Tibial nerve (tissue), 4 donors: ENCODE results near the gene NFIB. TPM values are rescaled to one million over a fixed set of nuclear protein-coding genes. Genes with fewer than 3 reads are reported as not detected.

Experiments used
- DNase-seq, 2 donors: peaks; one replicate each; pipeline ENCODE4 v3.0.0-alpha.2; 2019; ENCODE audit warnings: low spot score in 2 of 2
- H3K27ac ChIP-seq, 4 donors: fragments of 200-600 bp; sonication (generic) in 3 of 4; one replicate each; pipeline ENCODE4 v1.5.1; 2017 to 2019; ENCODE audit warnings: mild to moderate bottlenecking in 1 of 4
- H3K27me3 ChIP-seq, 2 donors: fragments of 200-600 bp; sonication (generic) in 1 of 2; one replicate each; pipeline versions ENCODE4 v1.5.1 to v1.6.0; 2017 to 2019
- H3K36me3 ChIP-seq, 3 donors: fragments of 200-600 bp; sonication (generic); one replicate each; pipeline ENCODE4 v1.5.1; 2018 to 2019
- H3K4me1 ChIP-seq, 4 donors: fragments of 200-600 bp; sonication (generic) in 3 of 4; one replicate each; pipeline ENCODE4 v1.5.1; 2017 to 2019
- H3K4me3 ChIP-seq, 4 donors: fragments of 200-600 bp; sonication (generic) in 3 of 4; one replicate each; pipeline ENCODE4 v1.5.1; 2017 to 2019; ENCODE audit warnings: mild to moderate bottlenecking in 1 of 4, moderate library complexity in 1 of 4
- H3K9me3 ChIP-seq, 4 donors: fragments of 200-600 bp; sonication (generic) in 3 of 4; one replicate each; pipeline ENCODE4 v1.5.1; 2017 to 2019
- EP300 ChIP-seq, 2 donors: sonication (generic); formaldehyde crosslinking; IDR thresholded peaks; one replicate each; pipeline ENCODE4 v1.6.1; 2017; ENCODE audit warnings: antibody characterized with exemption in 2 of 2, mild to moderate bottlenecking in 1 of 2
- POLR2A ChIP-seq, 2 donors: fragments of 450-650 bp; IDR thresholded peaks; one replicate each; pipeline ENCODE4 v1.6.1; 2017; ENCODE audit warnings: antibody characterized with exemption in 2 of 2, mild to moderate bottlenecking in 2 of 2, moderate library complexity in 2 of 2
- WGBS, 2 donors: methylation state at CpG; one replicate each; pipeline ENCODE4 v1.1.5; 2018; 5-methylcytosine and 5-hydroxymethylcytosine counted together
- total RNA-seq, 4 donors: library from RNA; depleted of rRNA; stranded (reverse); fragments of >200 nt; gene quantifications; one replicate each; pipeline ENCODE4 v1.1.0, GENCODE V29; 2016
- TF ChIP-seq, protein P1 (sequence below), 5 experiments: fragments of 200-600 bp in 3 of 5; fragments of 450-650 bp in 2 of 5; sonication (generic) in 3 of 5; IDR thresholded peaks; one replicate each; pipeline ENCODE4 v1.5.1; 2016 to 2019; ENCODE audit warnings: antibody characterized with exemption in 5 of 5, mild to moderate bottlenecking in 3 of 5, moderate library complexity in 2 of 5

NFIB gene
- total RNA-seq, 4 donors from 2014 or later: 52.1 to 125 (median 78.1) TPM

DNA sequence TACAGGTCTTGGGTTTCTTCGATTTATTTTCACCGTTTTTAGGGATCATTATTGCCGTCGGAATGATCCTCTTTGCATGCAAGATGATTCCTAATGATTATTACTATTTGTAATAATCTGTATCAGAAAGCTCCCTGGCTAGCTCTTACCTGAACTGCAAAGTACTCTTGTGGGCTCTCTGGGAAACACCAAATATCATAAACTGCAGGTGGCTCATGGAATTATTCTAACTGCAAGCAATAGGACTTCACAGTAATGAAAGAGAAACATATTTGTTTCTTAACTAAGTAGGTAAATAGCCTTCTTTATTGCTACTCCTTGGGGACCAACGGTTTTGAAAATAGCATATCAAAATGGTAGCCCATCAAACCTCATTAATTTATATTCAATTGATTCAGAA is 219.4 kb downstream of the NFIB start:
- H3K36me3 ChIP-seq: no peaks in the 10 kb centered on the region
- no peak for TF ChIP-seq POLR2A (IDR thresholded peaks at IDR 0.05)
- TF ChIP-seq, protein P1, sequence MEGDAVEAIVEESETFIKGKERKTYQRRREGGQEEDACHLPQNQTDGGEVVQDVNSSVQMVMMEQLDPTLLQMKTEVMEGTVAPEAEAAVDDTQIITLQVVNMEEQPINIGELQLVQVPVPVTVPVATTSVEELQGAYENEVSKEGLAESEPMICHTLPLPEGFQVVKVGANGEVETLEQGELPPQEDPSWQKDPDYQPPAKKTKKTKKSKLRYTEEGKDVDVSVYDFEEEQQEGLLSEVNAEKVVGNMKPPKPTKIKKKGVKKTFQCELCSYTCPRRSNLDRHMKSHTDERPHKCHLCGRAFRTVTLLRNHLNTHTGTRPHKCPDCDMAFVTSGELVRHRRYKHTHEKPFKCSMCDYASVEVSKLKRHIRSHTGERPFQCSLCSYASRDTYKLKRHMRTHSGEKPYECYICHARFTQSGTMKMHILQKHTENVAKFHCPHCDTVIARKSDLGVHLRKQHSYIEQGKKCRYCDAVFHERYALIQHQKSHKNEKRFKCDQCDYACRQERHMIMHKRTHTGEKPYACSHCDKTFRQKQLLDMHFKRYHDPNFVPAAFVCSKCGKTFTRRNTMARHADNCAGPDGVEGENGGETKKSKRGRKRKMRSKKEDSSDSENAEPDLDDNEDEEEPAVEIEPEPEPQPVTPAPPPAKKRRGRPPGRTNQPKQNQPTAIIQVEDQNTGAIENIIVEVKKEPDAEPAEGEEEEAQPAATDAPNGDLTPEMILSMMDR (IDR thresholded peaks at IDR 0.05): no peak
- TF ChIP-seq EP300 (IDR thresholded peaks at IDR 0.05): no peak
- H3K4me3 ChIP-seq: no peak overlapping the region
- 93 to 94% methylated on average over 5 of the region's 5 CpGs for WGBS, 2 donors
- no peak for DNase-seq
- no peaks in the 10 kb centered on the region for H3K9me3 ChIP-seq
- H3K27ac ChIP-seq: no peak overlapping the region
- H3K27me3 ChIP-seq: no peaks in the 10 kb centered on the region
- H3K4me1 ChIP-seq: peaks cover 0 to 41% (median 9%) of the 10 kb centered on the region in 4 donors

DNA sequence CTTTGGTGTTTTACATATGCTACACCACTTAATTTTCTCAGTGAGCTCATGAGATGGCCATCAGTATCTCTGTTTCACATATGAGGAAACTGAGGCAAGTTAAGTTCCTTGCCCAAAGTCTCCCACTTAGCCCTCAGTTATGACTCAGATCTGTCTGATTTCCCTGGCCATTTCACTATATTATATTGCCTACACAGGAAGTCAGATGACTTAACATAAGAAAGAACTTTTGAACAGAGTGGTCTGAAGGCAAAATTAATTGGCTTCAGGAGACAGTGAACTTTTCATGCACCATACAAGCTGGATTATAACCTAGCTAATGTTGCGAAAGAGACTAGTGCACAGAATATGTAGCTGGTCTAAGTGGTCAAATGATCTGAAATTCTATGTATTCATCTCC is 221.6 kb downstream of the NFIB start:
- H3K27ac ChIP-seq: no peak overlapping the region
- H3K4me1 ChIP-seq: peaks cover 0 to 21% (median 2%) of the 10 kb centered on the region in 4 donors
- no peak overlapping the region for H3K4me3 ChIP-seq
- no peaks in the 10 kb centered on the region for H3K9me3 ChIP-seq
- H3K36me3 ChIP-seq: no peaks in the 10 kb centered on the region
- DNase-seq: no peak
- H3K27me3 ChIP-seq: no peaks in the 10 kb centered on the region
- 94 to 100% methylated on average over 1 of the region's 1 CpG for WGBS, 2 donors
- TF ChIP-seq, protein P1 (IDR thresholded peaks at IDR 0.05): no peak
- TF ChIP-seq EP300 (IDR thresholded peaks at IDR 0.05): no peak
- no peak for TF ChIP-seq POLR2A (IDR thresholded peaks at IDR 0.05)

DNA sequence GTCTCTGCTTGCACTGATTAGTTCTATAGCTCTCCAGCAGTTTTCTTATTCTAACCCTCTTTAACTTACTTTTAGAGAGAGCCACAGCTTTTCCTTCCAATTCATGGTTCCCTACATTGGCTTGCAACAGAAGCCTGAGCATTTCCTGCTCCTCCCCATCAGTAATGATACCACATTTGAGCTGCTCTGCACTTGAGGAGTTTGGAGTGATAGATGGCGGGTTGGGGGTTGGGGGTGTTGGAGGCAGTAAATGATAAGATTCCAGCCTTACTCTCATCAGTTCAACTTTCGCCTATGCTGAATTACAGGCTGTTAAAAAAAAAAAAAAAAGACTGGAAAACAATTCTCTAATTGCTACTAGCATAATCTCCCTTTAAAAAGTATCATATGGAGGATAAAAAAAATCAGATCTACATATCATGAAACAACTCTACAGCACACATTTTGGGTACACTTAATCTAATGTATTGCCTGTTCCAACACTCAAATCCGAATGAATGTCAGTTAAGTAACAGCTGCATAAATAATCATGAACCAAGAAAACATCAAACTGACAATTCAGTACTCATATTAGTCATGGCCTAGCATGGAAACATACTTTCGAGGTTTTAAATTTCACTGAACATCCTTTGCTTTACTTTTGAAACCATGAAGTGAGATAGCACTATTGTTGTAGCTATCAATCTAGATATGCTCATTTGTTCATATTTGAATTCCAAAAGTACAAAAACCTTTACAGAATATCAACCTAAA is 224.7 kb downstream of the NFIB start:
- Histone ChIP-seq H3K4me1 (no peaks in the 10 kb centered on the region), H3K4me3 (no peak overlapping the region), H3K36me3 (no peaks in the 10 kb centered on the region), H3K9me3 (no peaks in the 10 kb centered on the region), H3K27me3 (no peaks in the 10 kb centered on the region), H3K27ac (no peak overlapping the region)
- 81 to 83% methylated on average over 4 of the region's 4 CpGs for WGBS, 2 donors
- no peak for DNase-seq
- TF ChIP-seq POLR2A (IDR thresholded peaks at IDR 0.05): no peak
- TF ChIP-seq, protein P1 (IDR thresholded peaks at IDR 0.05): no peak
- TF ChIP-seq EP300 (IDR thresholded peaks at IDR 0.05): no peak

DNA sequence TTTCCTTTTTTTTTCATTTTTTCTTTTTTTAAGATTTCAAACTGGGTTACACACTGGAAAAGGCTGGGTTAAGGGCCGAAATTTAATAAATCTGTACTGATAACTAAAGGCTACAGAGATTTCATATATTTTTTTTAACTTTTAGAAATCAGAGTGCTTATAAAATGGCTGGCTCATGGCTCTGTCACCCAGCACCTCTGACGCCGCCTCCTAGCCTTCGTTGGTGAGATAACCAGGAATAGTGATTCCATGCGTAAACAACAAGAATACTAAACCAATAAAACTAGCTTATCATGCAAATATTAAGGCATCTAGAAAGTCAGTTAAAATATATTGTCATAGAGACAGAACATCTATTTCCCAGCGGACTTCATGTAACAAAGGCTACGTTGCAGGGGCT is 226.4 kb downstream of the NFIB start:
- TF ChIP-seq, protein P1 (IDR thresholded peaks at IDR 0.05): no peak
- no peak for TF ChIP-seq POLR2A (IDR thresholded peaks at IDR 0.05)
- TF ChIP-seq EP300 (IDR thresholded peaks at IDR 0.05): no peak
- 96 to 98% methylated on average over 7 of the region's 7 CpGs for WGBS, 2 donors
- no peaks in the 10 kb centered on the region for H3K36me3 ChIP-seq
- H3K4me3 ChIP-seq: no peak overlapping the region
- no peaks in the 10 kb centered on the region for H3K27me3 ChIP-seq
- no peak overlapping the region for H3K27ac ChIP-seq
- DNase-seq: no peak
- no peaks in the 10 kb centered on the region for H3K9me3 ChIP-seq
- no peaks in the 10 kb centered on the region for H3K4me1 ChIP-seq

DNA sequence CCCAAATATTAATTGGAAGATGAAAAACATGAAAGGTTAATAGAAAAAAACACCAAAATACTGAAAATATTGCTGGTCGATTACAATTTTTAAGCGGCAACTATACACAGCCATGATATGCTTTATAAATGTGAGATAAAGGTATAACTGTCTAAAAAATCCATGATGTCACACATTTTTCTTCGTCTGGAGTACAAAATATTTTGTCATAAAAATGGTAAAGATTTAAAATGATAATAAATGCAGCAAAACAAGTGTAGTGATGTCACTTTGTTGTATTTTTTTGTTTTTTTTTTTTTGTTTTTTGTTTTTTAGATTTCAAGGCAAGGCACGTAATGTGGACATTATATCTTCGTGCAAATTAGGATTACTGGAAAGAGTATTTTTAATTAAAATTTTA is 227.4 kb downstream of the NFIB start:
- no peak for DNase-seq
- no peak overlapping the region for H3K27ac ChIP-seq
- no peak overlapping the region for H3K4me3 ChIP-seq
- no peaks in the 10 kb centered on the region for H3K36me3 ChIP-seq
- no peaks in the 10 kb centered on the region for H3K27me3 ChIP-seq
- TF ChIP-seq POLR2A (IDR thresholded peaks at IDR 0.05): no peak
- TF ChIP-seq, protein P1 (IDR thresholded peaks at IDR 0.05): no peak
- TF ChIP-seq EP300 (IDR thresholded peaks at IDR 0.05): no peak
- no peaks in the 10 kb centered on the region for H3K9me3 ChIP-seq
- no peaks in the 10 kb centered on the region for H3K4me1 ChIP-seq
- 90 to 92% methylated on average over 5 of the region's 5 CpGs for WGBS, 2 donors
